ENCODE results near the gene FGG. TPM values are rescaled to one million over a fixed set of nuclear protein-coding genes. Genes with fewer than 3 reads are reported as not detected.

FGG gene
- total RNA-seq, 4 donors from 2014 or later = not detected

- intact Hi-C loops (cut with DNase I; ENCODE audit: low total_unique reads) = no loop called here
- TF ChIP-seq, protein P1, sequence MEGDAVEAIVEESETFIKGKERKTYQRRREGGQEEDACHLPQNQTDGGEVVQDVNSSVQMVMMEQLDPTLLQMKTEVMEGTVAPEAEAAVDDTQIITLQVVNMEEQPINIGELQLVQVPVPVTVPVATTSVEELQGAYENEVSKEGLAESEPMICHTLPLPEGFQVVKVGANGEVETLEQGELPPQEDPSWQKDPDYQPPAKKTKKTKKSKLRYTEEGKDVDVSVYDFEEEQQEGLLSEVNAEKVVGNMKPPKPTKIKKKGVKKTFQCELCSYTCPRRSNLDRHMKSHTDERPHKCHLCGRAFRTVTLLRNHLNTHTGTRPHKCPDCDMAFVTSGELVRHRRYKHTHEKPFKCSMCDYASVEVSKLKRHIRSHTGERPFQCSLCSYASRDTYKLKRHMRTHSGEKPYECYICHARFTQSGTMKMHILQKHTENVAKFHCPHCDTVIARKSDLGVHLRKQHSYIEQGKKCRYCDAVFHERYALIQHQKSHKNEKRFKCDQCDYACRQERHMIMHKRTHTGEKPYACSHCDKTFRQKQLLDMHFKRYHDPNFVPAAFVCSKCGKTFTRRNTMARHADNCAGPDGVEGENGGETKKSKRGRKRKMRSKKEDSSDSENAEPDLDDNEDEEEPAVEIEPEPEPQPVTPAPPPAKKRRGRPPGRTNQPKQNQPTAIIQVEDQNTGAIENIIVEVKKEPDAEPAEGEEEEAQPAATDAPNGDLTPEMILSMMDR (IDR thresholded peaks at IDR 0.05) = no peak
- no peak for TF ChIP-seq POLR2A (IDR thresholded peaks at IDR 0.05)
- TF ChIP-seq POLR2AphosphoS5 (IDR thresholded peaks at IDR 0.05) = no peak
- no peak for TF ChIP-seq EP300 (IDR thresholded peaks at IDR 0.05; ENCODE audit: low read depth)
- DNase-seq = no peak
- Histone ChIP-seq H3K4me1 (peaks cover 0 to 24% (median 7%) of the 10 kb centered on the region in 4 donors), H3K9me3 (no peaks in the 10 kb centered on the region), H3K27ac (no peak overlapping the region), H3K27me3 (no peaks in the 10 kb centered on the region), H3K36me3 (no peaks in the 10 kb centered on the region), H3K4me3 (no peak overlapping the region)
- in situ Hi-C loops (cut with MboI; ENCODE audit: low pct_ligation_motif_present in 1 of 4, low pct_unique_long_range_greater_than_20kb in 1 of 4, low sequenced_read_pairs in 3 of 4) = loop anchor here in 1 of 4 donors (10.0 kb wide), 1 partner anchor 60 kb away; the partner anchor contains the start of gene PLRG1
Measured at GRCh38 chr4:154614306-154614705, 1.9 kb upstream of the FGG start.

DNA sequence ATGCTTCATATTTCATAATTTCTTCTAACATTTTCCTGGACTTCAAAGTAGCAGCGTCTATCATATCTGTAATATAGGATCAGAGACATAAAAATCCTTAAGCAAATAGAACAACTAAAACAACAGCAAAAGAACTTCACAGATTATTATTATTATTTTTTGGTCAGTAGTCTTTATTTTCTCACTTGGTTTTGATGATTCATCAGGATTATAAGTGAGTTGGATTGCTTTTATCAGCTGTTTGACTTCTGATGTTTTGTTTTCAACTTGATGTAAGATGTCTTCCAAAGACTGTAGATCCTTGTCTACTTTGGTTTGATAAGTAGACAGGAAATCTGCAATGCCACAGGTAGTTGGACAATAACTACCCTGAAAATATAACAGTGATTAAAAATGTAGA is 623 bp downstream of the FGG start:
- DNase-seq = no peak
- Histone ChIP-seq H3K27ac (no peak overlapping the region), H3K36me3 (no peaks in the 10 kb centered on the region), H3K4me1 (peaks cover 0 to 7% (median under 1%) of the 10 kb centered on the region in 4 donors), H3K4me3 (no peak overlapping the region), H3K27me3 (no peaks in the 10 kb centered on the region), H3K9me3 (no peaks in the 10 kb centered on the region)
- in situ Hi-C loops (cut with MboI; ENCODE audit: low pct_ligation_motif_present in 1 of 4, low pct_unique_long_range_greater_than_20kb in 1 of 4, low sequenced_read_pairs in 3 of 4) = loop anchor here in 1 of 4 donors (10.0 kb wide), 1 partner anchor 57 kb away; the partner anchor contains the start of gene PLRG1
- 69 to 75% methylated on average over 1 of the region's 1 CpG for WGBS, 2 donors (ENCODE audit: low coverage in 1 of 2)
- intact Hi-C loops (cut with DNase I; ENCODE audit: low total_unique reads) = no loop called here
- TF ChIP-seq POLR2A (IDR thresholded peaks at IDR 0.05) = no peak
- TF ChIP-seq, protein P1 (IDR thresholded peaks at IDR 0.05) = no peak
- no peak for TF ChIP-seq EP300 (IDR thresholded peaks at IDR 0.05; ENCODE audit: low read depth)
- TF ChIP-seq POLR2AphosphoS5 (IDR thresholded peaks at IDR 0.05) = no peak

DNA sequence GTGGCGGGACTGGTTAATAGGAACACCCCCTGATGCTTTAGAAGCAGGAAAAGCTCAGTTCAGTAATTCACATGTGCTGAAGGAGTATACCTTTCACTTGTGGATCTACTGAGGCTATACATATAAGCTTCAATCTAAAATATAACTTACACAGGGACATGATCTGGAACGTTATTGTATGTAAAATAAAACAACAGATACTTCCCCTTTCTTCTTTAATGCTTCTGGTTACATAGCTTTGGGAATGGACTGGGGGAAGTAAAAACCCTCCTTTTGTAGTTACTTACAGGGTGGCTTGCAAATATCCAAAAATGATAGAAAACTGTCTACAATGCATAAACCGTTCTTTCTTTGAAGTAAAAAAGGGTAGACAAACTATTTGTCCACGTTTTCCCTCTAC is 1.9 kb downstream of the FGG start:
- no peaks in the 10 kb centered on the region for H3K9me3 ChIP-seq
- TF ChIP-seq POLR2AphosphoS5 (IDR thresholded peaks at IDR 0.05) (no peak), EP300 (IDR thresholded peaks at IDR 0.05; ENCODE audit: low read depth) (no peak), POLR2A (IDR thresholded peaks at IDR 0.05) (no peak)
- TF ChIP-seq, protein P1 (IDR thresholded peaks at IDR 0.05) = no peak
- H3K27me3 ChIP-seq = no peaks in the 10 kb centered on the region
- in situ Hi-C loops (cut with MboI; ENCODE audit: low pct_ligation_motif_present in 1 of 4, low pct_unique_long_range_greater_than_20kb in 1 of 4, low sequenced_read_pairs in 3 of 4) (loop anchor here in 1 of 4 donors (10.0 kb wide), 1 partner anchor 56 kb away; the partner anchor contains the start of gene PLRG1), intact Hi-C loops (cut with DNase I; ENCODE audit: low total_unique reads) (no loop called here)
- H3K36me3 ChIP-seq = no peaks in the 10 kb centered on the region
- no peak for DNase-seq
- no peaks in the 10 kb centered on the region for H3K4me1 ChIP-seq
- WGBS, 2 donors (ENCODE audit: low coverage in 1 of 2) = 67 to 75% methylated on average over 4 of the region's 4 CpGs
- H3K27ac ChIP-seq = no peak overlapping the region
- H3K4me3 ChIP-seq = no peak overlapping the region

- WGBS, 2 donors (ENCODE audit: low coverage in 1 of 2) = 87 to 89% methylated on average over 2 to 4 of the region's 4 CpGs
- H3K27ac ChIP-seq = no peak overlapping the region
Measured at GRCh38 chr4:154609532-154609931, 2.9 kb downstream of the FGG start.

More at GRCh38 chr4:154609532-154609931, 2.9 kb downstream of the FGG start:
- no peaks in the 10 kb centered on the region for H3K27me3 ChIP-seq
- intact Hi-C loops (cut with DNase I; ENCODE audit: low total_unique reads) (no loop called here), in situ Hi-C loops (cut with MboI; ENCODE audit: low pct_ligation_motif_present in 1 of 4, low pct_unique_long_range_greater_than_20kb in 1 of 4, low sequenced_read_pairs in 3 of 4) (no loop called here)
- no peaks in the 10 kb centered on the region for H3K4me1 ChIP-seq
- H3K9me3 ChIP-seq = no peaks in the 10 kb centered on the region
- no peak overlapping the region for H3K4me3 ChIP-seq
- TF ChIP-seq POLR2AphosphoS5 (IDR thresholded peaks at IDR 0.05) (no peak), EP300 (IDR thresholded peaks at IDR 0.05; ENCODE audit: low read depth) (no peak)
- TF ChIP-seq, protein P1 (IDR thresholded peaks at IDR 0.05) = no peak
- no peaks in the 10 kb centered on the region for H3K36me3 ChIP-seq
- no peak for DNase-seq

Measured in transverse colon (tissue), 4 donors.